Measurements from ENCODE around the gene FBXW7.

Gene FBXW7

DNA sequence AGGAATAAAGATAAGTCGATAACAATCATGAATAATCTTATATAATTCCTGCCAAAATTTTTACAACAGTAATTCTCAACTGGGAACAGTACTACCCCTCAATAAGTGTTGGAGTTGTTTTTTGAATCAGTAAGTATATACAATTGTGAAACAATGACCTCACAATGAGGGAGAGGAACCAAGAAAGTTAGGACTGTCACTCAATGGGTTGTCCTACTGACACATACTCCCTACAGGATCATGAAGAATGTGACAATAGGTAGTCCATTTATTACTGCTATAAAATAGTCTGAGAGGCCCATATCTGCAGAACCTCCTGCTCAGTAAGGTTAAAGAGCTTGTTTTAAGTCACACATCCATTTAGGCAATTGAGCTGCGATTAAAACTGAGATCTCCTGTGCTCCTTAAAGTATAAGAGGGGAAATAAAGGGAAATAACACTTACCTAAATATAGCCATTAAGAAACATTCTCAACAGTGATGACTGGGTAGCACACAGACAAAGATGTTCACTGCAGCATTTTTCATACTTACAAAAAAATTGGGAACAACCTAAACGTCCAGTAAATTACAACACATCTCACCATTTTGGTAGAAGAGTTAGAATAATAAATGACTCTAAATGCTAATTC is 26.2 kb downstream of the FBXW7 start:
- peak; percentile 23 for FAIRE-seq

DNA sequence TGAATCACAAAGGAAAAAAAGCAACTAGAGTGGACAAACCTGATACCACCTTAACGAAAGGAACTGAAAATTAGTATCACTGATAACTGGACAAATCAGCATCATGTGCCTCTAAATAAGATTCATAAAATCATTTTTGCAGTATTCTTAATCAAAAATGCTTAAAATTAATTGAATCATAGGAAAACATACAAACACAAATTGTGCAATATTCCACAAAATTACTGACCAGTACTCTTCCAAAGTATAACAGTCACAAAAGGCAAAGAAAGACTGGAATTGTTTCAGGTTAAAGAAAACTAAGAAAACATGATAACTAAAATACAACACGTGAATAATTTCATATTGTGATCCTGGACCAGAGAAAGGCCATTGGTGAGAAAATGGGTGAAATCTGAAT is 27.1 kb downstream of the FBXW7 start:
- no peak for FAIRE-seq

DNA sequence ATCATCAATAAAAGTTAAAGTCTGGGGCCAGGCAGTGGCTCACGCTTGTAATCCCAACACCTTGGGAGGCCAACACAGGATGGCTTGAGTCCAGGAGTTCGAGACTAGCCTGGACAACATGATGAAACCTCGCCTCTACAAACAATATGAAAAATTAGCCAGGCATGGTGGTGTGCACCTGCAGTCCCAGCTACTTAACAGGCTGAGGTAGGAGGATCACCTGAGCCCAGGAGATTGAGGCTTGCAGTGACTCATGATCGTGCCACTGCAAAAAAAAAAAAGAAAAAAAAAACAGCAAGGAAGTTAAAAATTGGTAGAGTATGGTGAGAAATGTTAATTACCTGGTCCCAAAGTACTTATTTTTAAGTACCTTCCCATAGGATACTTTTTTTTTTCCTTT is 27.5 kb downstream of the FBXW7 start:
- no peak for FAIRE-seq

DNA sequence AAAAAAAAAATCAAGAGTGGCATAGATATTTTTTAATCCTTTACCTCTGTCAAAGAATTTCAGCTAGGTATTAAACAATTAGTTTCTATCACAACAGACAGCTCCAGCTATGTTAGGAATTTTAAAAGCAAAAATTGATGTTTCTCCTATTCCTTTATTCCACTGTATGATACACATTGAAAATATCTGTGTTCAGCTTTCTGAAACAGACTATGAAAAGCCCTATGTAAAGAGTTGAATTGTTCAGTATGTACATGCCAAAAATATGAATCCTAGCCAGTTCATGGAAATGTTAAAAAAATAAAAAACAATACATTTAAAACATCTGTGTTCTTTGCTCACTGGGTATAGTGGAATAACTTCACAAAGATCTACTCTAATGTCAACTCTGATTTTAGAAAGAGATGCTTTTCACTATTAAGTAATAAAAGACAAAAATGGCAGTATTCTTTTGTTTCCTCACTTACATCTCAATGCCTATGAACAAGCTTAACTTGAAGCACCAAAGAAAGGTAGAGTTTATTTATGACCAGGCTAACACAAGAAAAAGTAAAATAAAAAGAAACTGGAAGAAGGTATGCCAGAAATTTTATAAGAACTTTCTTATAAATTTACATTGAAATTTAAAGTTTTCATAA is 32.1 kb downstream of the FBXW7 start:
- no peak for FAIRE-seq

DNA sequence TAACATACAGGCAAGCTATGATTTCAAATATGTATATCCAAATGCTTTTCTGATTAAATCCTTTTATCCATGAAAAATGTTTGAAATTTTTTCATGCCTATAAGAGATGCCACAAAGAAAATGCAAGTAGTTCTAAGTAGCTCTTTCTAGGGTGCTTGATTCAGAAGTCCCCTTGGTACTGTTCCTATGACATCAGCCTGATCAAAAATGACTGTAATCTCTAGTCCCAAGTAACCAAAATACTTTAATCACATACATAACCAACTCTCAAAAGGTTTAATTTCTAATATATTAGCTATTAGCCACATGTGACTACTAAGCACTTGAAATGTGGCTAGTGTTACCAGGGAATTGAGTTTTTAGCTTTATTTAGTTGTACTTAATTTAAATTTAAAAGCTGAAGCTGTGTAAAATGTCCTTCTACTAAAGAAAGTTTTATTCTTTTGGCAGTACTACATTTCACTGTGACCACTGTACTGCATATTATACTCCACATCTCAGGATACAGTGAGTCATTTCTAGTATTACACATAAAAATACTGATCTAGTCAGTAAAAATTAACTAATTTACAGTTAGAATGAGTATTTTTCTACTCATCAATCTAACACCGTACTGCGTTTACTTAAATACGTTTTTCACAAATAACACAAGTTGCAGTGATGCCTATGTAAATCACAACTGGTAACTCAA is 33.9 kb downstream of the FBXW7 start:
- no peak for FAIRE-seq

DNA sequence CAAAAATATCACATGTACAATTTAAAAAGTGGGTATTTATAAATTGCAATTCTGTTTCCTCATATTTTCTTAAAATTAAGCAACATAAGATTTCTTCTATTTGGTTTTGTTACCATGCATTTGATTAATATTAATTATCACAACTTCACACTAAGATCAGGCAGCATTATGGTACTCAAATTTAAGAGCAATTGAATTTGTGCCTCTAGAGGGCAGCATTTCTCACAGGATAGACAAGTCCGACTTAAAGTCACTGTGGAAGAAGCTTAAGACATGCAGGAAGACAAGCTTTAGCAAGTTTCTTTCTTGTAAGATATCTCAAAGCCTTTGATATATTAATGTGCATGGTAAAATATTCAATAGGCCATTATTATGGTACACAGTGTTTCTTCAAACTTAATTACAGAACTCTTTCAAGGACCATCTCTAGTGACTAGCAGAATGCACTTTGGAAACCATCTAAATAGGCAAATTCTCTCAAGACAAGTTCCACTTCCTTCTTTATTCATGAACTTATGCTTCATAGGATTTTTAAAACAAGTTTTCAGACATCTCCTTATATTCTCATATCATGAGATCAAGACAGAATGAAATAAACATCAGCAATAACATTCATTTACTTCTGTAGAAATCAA is 35.0 kb downstream of the FBXW7 start:
- FAIRE-seq = peak; percentile 98

DNA sequence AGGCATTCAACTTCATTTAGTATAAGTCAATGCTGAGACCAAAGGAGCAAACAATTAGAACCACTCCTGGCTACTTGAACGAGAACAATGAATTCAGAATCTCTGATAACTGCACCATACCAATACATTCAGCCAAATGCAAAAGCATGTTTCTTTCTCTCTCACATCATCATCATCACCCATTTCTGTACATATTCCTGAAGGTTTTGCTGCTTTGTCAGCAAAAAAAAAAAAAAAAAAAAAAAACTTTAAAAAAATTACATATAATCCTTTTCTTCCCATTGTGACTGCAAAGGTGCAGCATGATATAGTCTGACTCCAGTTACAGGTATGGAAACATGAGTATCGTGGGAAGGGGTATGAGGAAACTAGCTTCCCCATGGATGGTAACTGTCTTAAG is 35.6 kb downstream of the FBXW7 start:
- no peak for FAIRE-seq

DNA sequence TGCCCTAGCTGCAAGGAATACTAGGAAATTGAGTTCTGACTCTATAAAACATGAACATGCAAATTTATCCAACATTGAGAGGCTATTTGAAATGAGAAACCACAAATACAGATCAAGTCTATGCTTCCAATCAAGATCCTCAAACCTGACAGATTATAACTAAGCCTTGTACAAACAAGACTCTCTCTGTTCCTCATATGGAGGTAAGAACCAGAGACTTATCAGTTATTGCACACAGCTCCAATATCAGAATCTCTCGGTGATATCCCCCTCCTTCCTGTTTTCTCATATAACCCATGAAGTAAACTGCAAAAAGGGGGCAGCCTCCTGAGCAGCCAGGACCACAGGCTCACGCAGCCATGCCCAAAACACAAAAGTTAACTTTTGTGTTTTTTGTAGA is 36.5 kb downstream of the FBXW7 start:
- FAIRE-seq = no peak

DNA sequence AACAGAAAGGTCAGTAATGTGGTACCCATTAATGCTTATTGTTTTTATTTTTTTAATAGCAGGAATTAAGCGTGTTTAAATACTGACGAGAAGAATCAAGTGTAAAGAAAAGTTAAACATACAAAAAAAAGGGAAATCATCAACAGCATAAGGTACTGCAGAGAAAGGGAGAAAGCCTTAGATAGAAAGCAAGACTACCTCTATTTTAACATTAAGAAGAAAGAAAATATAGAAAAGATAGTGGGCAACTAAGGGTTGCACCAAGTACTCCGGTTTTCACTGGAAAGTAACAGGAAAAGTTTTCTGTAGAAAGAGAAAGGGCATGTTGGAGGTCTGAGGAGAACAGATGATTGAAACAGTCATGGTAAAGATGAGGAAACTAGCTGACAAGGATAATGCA is 41.9 kb downstream of the FBXW7 start:
- no peak for FAIRE-seq

DNA sequence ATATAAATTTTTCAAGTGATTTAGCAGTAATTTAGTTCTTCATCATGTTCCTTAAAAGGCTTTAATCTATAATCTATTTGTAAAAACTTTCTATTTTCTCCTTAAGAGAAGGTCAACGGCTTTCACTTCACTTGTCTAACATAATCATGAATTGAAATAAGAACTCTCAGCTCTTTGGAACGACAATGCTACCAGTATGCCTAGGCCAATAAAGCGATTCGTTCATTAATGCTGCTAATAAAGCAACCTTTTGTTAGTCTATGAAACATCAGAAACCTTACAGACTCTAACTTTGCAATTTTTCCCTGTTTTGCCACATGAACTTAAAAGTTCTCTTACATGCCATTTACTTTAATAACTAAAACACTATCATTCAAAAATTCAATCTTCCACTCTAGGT is 47.6 kb downstream of the FBXW7 start:
- no peak for FAIRE-seq

DNA sequence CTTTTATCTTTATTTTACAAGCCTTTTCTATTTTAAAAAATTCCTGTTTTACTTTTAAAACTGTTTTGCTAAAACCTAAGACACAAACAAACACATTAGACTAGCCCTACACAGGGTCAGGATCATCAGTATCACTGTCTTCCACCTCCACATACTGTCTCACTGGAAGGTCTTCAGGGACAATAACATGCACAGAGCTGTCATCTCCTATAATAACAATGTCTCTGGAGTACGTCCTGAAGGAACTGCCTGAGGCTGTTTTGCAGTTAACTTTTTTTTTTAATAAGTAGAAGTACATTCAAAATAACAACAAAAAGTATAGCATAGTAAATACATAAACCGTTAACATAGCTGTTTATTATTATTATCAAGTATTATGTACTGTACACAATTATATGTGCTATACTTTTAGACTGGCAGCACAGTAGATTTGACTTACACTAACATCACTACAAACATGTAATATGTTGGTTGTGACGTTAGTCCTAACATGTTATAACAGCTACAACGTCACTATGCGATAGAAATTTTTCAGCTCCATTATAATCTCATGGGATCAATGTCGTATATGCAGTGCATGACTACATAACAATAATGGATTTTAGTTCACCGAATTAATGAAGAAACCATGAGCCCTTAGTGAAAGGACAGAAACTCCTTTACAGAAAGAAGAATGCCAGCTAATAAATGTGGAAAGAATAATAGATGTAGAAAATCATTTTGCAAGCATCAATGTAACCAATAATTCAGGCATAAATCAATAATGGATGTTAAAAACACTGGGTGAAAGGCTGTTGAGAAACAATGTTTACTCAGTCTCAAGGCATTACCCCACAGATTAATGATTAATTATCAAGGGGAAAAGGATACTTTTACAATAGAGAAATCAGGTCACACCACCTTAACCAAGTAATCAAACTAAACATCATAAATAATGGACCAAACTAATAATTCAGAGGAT is 49.2 kb downstream of the FBXW7 start:
- no peak for FAIRE-seq

DNA sequence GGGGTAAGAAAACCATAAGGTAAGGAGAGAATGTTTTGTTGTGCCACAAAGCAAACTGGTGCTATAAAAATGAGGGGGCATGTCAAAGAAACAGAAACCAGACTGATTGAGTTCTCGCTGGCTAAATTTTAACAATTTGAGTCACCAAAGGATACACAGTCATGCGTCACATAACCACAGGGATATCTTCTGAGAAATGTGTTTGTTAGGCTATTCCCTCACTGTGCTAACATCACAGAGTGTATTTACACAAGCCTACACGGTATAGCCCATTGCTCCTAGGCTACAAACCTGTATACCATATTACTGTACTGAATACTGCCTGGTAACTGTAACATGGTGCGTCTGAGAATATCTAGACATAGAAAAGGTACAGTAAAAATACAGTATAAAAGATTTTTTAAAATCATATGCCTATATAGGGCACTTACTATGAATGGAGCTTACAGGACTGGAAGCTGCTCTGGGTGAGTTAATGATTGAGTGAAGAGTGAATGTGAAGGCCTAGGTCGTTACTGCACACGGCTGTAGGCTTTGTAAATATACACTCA is 50.1 kb downstream of the FBXW7 start:
- no peak for FAIRE-seq

DNA sequence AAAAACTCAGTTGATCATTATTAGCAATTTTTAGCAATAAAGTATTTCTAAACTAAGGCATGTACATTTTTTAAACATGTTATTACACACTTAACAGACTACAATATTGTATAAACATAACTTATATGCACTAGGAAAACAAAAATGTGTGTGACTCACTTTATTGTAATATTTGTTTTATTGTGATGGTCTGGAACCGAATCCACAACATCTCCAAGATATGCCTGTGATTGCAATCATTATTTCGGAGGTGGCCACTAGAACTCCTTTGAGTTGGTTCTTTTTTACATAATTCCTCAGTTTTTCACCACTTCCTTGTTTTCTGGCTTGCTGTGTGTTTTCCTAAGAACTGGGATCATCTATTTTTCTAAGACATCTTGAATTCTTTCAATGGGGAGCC is 53.7 kb downstream of the FBXW7 start:
- FAIRE-seq = no peak

DNA sequence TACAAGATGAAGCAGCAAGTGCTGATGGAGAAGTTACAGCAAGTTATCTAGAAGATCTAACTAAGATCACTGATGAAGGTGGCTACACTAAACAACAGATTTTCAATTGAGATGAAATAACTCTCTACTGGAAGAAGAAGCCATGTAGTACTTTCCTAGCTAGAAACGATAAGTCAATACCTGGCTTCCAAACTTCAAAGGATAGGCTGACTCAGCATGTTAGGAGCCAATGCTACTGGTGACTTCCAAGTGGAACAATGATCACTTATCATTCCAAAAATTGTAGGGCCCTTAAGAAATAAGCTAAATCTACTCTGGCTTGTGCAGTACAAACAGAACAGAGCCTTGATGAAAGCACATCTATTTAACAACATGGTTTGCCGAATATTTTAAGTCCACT is 55.0 kb downstream of the FBXW7 start:
- FAIRE-seq = no peak

DNA sequence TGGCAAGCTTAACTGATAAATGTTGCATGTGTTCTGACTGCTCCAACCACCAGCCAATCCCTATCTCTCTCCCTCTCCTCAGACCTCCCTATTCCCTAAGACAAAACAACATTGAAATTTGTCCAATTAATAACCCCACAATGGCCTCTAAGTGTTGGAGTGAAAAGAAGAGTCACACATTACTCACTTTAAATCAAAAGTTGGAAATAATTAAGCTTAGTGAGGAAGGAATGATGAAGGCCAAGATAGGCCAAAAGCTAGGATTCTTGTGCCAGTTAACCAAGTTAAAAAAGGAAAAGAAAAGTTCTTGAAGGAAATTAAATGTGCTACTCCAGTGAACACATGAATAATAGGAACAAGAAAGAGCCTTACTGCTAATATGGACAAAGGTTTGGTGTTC is 55.6 kb downstream of the FBXW7 start:
- no peak for FAIRE-seq

DNA sequence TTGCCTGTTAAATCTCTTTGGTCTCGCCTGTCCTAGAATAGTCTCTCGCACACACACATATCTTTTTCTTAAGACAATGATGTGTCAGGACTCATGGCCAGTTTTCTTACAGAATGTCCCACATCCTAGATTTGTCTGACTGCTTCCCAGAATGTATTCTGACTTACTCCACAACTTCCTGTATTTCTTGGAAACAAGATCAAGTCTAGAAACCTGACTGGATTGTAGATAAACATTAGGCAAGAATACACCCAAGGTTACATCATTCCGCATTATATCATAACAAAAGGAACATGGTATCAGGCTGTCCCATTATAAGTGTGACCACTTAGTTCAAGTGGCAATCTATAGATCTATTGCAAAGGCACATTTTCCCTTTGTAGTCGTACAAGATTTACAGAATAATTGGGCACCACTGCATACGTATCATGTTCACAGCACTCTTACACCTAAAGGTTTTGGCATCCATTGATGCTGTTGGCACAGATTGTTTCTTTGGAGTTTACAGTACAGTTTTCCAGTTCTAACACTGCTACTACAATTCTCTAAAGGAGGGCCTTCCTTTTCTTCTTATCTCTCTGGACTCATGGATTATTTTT is 56.4 kb downstream of the FBXW7 start:
- FAIRE-seq = no peak

DNA sequence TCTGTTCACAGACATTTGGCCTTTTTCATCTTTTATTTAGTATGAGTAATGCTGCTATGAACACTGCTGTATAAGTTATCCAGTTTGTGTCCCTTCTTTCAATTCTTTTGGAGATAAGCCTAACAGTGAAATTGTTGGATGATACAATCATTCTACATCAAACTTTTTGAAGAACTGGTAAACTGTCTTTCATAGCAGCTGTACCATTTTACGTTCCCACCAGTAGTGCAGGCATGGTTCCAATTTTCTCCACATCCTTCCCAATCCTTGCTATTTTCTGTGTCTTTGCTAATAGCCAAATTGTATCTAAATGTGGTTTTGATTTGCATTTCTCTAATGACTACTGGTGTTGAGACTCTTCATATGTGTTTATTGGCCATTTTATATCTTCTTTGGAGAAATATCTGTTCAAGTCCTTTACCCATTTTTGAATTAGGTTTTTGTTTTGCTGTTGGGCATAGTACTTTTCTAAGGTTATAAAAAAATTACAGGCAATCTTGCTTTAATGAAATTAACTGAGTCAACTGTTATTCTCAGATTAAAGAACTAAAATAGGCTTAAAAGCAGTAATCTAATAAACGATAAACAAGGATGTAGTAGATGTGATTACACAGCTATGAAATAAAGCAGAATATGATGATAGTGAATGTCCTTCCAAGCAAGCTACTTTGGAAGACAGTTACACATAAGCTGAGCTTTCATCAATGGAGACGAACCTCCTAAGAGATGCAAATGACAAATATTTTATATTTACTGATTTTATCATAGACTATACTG is 57.2 kb downstream of the FBXW7 start:
- no peak for FAIRE-seq

DNA sequence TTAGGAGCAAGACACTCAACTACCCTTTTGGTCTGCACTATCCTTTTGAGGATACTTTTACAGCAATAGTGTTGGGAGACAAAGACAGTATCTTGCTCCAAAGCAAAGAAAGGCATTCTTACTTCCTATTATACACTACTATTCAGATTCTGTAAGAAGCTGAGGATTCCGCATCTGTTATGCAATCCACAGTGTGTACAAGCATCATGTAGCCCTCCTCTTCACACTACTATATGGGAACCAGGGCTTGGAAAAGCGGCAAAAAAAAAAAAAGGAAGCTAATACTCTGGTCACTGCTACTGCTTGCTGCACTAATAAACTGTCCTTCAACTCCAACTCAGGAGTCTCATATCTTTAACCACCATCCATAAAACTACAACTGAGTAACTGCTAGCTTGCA is 59.1 kb downstream of the FBXW7 start:
- FAIRE-seq = no peak

DNA sequence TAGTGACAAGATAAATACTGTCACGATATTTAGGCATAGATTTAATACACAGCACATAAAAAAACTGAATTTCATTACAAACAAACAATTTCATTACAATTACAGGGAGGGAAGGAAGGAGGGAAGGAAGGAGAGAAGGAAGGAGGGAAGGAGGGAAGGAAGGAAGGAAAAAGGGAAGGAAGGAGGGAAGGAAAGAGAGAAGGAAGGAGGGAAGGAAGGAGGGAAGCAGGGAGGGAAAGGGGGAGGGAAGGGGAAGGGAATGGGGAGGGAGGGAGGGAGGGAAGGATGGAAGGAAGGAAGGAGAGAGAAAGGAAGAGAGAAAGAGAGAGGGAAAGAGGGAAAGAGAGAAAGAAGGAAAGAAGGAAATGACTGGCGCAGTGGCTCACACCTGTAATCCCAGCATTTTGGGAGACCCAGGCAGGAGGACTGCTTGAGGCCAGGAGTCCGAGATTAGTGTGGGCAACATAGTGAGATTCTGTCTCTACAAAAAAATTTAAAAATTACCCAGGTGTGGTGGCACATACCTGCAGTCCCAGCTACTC is 64.6 kb downstream of the FBXW7 start:
- FAIRE-seq = no peak

DNA sequence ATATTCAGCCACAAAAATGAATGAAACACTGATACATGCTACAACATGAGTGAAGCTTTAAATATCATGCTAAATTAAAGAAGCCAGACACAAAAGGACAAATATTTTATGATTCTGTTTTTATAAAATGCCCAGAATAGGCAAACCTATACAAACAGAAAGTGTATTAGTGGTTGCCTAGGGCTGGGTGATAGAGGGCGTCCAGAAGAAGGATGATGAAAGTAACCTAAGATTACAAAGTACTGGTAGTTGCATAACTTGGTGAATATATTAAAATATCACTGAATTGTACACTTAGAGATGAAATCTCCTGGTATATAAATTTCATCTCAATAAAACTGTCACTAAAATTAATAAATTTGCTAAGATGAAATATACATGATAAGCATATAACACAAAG is 67.5 kb downstream of the FBXW7 start:
- FAIRE-seq = no peak

DNA sequence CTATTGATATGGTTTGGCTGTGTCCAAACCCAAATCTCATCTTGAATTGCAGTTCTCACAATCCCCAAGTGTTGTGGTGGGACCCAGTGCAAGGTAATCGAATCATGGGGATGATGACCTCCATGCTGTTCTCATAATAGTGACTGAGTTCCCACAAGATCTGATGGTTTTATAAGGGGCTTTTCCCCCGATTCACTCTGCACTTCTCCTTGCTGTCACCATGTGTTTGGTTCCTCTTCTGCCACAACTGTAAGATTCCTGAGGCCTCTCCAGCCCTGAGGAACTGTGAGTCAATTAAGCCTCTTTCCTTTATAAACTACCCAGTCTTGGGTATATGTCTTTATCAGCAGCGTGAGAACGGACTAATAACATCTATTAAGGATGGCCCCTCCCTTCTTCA is 68.8 kb downstream of the FBXW7 start:
- FAIRE-seq = no peak
